Measurements from ENCODE around the gene TMEM204. TPM values are rescaled to one million over a fixed set of nuclear protein-coding genes. Genes with fewer than 3 reads are reported as not detected.

Gene TMEM204
- total RNA-seq = 1 to 10 TPM; 2.9 to 5.0 TPM

- peak within 1 kb of the TSS; percentile 81 for H3K27ac ChIP-seq
- H3K4me3 ChIP-seq = peak within 1 kb of the TSS; percentile 42
- peak; percentile 41 for DNase-seq
- H3K36me3 ChIP-seq = no peaks in the 10 kb centered on the region
- intact Hi-C loops (cut with DNase I) = no loop called here
- H3K9ac ChIP-seq (ENCODE audit: low read depth in 2 of 2, low read length in 2 of 2) = peak within 1 kb of the TSS; percentile 61 to 79
- no peaks in the 10 kb centered on the region for H3K9me3 ChIP-seq
- H3K27me3 ChIP-seq = no peaks in the 10 kb centered on the region
- H3K4me1 ChIP-seq = no peaks in the 10 kb centered on the region
- no peak for TF ChIP-seq CTCF (IDR thresholded peaks at IDR 0.05)
Measured at GRCh38 chr16:1533443-1533951, at the start of gene TMEM204. Gene TMEM204, plus strand, starts transcription at chr16:1533666. Its CDS starts 610 bp downstream, at chr16:1534276.

DNA sequence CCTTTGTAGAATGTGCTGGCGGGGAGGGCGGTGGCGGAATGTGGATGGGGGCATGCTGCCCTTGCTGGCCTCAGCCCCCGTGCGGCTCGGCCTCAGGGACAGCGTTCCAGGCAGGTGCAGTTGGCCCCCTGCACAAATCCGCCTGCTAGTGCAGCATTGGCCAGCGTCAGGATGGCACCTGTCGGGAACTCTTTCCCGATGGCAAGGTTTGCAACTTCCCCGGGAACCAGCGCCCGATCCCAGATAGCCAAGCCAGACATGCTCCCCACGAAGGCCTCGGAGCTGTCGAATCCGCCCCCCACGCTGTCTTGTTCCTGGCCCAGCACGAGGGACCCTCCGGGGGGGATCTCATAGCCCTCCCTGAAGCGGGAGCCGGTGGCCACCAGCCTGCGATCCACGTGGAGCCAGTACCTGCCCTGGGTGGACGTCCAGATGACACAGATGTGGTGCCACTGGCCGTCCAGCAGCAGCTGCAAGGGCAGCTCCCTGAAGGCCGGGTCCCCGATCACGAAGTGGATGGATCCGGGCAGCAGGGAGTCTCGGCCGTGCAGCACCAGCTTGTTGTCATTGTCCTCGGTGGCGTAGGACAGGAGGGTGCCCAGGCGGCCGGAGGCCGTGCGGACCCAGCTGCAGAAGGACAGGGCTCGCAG lies 47.5 kb upstream of the TMEM204 start:
- intact Hi-C loops (cut with DNase I) = no loop called here
- Histone ChIP-seq H3K9me3 (no peaks in the 10 kb centered on the region), H3K4me1 (no peaks in the 10 kb centered on the region), H3K27ac (no peak overlapping the region), H3K27me3 (no peaks in the 10 kb centered on the region), H3K36me3 (no peaks in the 10 kb centered on the region), H3K4me3 (no peak overlapping the region), H3K9ac (ENCODE audit: low read depth in 2 of 2, low read length in 2 of 2) (no peak overlapping the region)
- DNase-seq = no peak
- no peak for TF ChIP-seq CTCF (IDR thresholded peaks at IDR 0.05)

DNA sequence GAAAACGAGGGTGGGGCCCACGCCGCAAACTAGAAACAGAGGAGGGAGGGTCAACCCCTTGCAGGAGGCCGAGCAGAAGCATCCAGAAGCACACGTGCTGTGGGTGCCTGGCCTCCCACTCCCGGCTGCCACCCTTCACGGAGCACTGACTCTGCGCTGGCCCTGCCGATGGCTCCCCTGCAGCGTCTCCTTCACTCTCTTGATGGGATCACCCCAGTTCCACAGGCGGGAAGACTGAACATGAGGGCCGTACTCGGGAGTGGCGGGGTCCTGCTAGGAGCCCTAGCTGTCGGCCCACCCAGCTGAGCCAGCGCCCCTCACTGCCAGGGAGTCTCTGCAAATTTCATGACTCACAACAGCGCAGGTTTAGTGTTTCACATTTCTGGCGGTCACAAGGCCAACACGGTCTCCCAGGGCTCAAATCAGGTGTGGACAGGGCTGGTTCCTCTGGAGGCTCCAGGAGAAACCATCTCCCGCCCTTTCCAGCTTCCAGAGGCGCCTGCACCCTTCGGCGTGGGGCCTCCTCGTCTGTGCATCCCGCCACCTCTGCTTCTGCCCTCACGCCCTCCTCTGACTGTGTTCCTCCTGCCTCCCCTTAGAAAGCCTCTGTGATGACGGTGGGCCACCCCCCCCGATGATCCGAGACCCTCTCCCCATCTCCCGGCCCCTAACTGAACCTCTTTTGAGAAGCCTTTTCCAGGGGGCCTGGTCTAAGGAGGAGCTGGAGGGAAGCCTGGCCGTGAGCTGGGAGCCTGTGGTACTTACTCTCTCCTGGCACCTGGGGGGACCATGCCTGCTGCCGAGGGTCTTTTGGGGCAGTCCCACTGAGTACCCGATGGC lies 46.7 kb upstream of the TMEM204 start:
- Histone ChIP-seq H3K9ac (ENCODE audit: low read depth in 2 of 2, low read length in 2 of 2) (no peak overlapping the region), H3K27ac (no peak overlapping the region), H3K4me1 (no peaks in the 10 kb centered on the region), H3K9me3 (no peaks in the 10 kb centered on the region), H3K4me3 (no peak overlapping the region), H3K27me3 (no peaks in the 10 kb centered on the region), H3K36me3 (no peaks in the 10 kb centered on the region)
- intact Hi-C loops (cut with DNase I) = no loop called here
- no peak for DNase-seq
- no peak for TF ChIP-seq CTCF (IDR thresholded peaks at IDR 0.05)

- no peaks in the 10 kb centered on the region for H3K9me3 ChIP-seq
- no peak overlapping the region for H3K9ac ChIP-seq (ENCODE audit: low read depth in 2 of 2, low read length in 2 of 2)
- no peak overlapping the region for H3K4me3 ChIP-seq
- H3K27ac ChIP-seq = no peak overlapping the region
- no peaks in the 10 kb centered on the region for H3K36me3 ChIP-seq
- H3K4me1 ChIP-seq = no peaks in the 10 kb centered on the region
- intact Hi-C loops (cut with DNase I) = no loop called here
- no peak for DNase-seq
- no peaks in the 10 kb centered on the region for H3K27me3 ChIP-seq
- TF ChIP-seq CTCF (IDR thresholded peaks at IDR 0.05) = no peak
Measured at GRCh38 chr16:1487395-1488053, 45.9 kb upstream of the TMEM204 start.

DNA sequence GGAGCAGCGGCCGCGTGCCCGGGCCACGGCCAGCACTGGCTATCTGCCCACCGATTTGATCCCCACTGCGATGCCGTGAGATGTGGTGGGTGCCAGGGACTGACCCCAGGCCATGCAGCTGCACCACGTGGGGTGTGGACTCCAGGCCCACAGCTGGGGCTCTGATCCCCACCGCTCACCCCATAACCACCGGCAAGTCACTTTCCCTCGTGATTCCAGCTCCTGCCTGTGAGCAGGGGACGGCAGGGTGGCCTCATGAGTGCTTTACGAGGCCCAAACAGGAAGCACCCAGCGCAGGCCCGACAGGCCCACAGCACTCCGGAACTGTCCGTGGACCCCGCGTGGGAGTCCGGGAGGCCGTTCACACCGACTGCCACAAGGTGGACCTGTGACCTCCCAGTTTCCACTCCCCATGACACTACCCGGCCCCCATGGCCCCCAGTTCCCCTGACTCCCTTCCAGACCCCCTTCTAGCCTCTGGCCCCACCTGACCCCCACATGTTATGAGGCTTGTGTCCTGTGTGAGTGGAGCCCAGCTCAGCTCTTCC lies 45.3 kb upstream of the TMEM204 start:
- no peaks in the 10 kb centered on the region for H3K9me3 ChIP-seq
- no peak overlapping the region for H3K27ac ChIP-seq
- H3K4me1 ChIP-seq = no peaks in the 10 kb centered on the region
- intact Hi-C loops (cut with DNase I) = no loop called here
- no peaks in the 10 kb centered on the region for H3K27me3 ChIP-seq
- DNase-seq = no peak
- no peak for TF ChIP-seq CTCF (IDR thresholded peaks at IDR 0.05)
- H3K4me3 ChIP-seq = no peak overlapping the region
- no peak overlapping the region for H3K9ac ChIP-seq (ENCODE audit: low read depth in 2 of 2, low read length in 2 of 2)
- H3K36me3 ChIP-seq = no peaks in the 10 kb centered on the region
